GM18861 (cell line): ENCODE data around the gene KLF1.
"Not testable (repeated sequence)": the region's sequence is repeated elsewhere in the genome, so short reads cannot be mapped to it uniquely, and the experiment has no call there.

ENCODE experiments used
- ATAC-seq: cut with Tn5 transposase; IDR thresholded peaks from one replicate; pipeline ENCODE4 v1.9.1; 2021; ENCODE audit not compliant: unreplicated experiment

KLF1 gene

DNA sequence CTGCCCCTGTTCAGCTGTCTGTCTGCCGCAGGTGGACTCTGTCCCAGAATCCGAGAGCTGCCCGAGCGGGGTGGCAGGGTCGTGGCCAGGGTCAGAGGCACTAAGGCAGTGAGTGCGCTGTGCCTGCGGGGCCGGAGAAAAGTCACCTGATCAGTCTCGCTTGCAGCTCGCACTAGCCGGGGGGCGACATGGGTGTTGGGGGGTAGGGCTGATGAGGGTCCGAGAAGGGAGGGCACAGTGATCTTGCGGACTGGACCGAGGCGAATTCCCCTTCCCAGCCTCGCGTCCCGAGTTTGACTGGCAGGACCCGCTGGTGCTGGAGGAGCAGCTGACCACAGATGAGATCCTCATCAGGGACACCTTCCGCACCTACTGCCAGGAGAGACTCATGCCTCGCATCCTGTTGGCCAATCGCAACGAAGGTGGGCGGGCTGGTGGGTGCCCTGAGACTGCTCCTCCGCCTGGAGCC is 4.6 kb upstream of the KLF1 start:
- ATAC-seq, result no peak

- peak; percentile 80 for ATAC-seq
Observed at GRCh38 chr19:12890787-12891552, 4.0 kb upstream of the KLF1 start, which contains the start of gene GCDH. GCDH (plus strand) TSS chr19:12891160; CDS start chr19:12891305, 145 bp downstream.

DNA sequence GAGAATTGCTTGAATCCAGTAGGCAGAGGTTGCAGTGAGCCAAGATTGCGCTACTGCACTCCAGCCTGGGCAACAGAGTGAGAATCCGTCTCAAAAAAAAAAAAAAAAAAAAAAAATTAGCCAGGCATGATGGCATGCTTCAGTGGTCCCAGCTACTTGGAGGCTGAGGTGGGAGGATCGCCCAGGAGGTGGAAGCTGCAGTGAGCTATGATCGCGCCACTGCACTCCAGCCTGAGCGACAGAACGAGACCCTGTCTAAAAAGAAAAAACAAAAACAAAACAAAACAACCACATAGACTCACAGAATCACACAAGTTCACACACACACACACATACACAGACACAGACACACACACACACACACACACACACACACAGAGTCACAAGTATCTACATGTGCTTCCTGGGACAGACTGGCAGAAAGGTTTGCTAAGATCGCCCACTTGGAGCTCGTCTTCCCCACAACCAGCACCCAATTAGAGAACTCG is 3.3 kb upstream of the KLF1 start:
- ATAC-seq, result not testable (repeated sequence)

GRCh38 chr19:12888006-12888603 is 1.1 kb upstream of the KLF1 start:
- ATAC-seq, result no peak

DNA sequence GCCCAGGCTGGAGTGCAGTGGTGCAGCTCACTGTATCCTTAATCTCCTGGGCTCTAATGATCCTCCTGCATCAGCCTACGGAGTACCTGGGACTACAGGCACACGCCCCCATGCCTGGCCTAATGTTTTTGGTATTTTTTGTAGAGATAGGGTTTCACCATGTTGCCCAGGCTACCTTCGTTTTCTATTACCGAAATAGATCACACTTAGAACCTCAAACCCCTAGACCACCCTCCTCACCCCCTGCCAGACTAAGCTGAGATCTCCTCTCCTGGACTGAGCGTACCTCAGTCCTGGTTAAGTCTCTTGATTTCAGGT is 391 bp downstream of the KLF1 start:
- ATAC-seq, result no peak

DNA sequence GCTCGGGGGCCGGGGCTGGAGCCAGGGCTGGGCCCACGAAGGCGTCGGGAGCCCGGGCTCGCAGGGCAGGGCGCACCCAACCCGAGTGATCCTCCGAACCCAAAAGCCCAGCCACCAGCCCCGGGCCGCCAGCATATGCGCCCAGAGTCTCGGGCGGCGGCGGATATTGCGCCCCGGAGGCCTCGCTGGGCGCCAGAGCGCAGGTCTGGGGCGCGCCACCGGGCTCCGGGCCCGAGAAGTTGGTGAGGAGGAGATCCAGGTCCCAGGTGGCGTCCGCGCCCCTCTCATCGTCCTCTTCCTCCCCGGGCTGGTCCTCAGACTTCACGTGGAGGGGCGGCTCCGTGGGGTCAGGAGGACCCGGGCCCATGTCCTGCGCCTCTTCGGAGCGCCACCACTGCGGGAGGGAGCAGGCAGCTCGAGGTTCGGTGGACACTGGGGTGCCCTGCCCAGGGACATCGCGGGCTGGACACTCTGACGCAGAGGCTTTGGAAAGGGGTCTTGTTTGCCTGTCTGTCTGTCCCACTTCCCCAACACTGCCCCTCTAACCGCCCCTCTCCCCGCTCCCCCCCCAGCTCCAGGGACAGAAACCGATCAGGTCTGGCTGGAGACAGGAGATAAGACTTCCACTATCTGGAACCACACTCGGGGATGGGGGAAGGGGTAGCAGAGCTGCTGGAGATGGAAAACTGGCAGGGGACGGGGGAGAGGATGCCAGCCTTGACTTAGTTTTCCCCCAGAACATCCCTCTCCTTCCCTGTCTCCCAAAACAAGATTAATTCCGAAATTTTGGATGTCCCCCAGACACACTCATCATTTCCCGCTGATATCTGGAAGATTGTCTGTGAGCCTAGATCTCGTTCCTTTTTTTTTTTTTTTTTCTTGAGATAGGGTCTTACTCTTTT is 1.0 kb downstream of the KLF1 start:
- no peak for ATAC-seq

DNA sequence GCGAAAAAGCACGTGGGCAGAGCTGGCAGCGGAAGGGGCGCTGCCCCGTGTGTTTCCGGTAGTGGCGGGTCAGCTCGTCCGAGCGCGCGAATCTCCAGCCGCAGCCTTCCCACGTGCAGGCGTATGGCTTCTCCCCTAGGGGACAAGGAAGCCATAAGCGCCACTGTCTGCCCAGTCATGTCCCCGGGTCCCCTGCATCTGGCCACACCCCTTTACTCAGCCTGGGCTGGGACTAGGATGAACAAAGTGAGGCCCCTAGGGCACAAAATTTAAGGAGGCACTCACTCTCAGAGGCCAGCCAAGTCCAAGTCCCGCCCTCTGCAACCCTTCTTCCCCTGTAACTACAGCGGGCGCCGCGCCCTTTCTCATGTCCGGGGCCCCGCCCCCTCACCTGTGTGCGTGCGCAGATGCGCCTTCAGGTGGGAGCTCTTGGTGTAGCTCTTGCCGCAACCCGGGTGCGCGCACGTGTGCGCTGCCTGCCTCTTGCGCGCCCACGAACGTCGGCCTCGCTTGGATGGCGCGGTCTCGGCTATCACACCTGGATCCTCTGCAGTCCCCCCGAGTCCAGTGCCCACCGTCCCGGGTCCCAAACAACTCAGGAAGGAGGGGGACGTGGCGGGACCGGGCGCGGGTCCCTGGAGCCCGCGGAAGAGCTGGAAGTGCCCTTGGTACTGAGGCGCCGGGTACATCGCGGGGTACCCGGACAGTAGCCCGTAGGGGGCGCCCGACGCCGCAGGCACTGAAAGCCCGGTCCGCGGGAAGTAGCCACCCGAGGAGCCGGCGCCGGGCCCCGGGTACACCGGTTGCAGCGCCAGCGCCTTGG is 1.9 kb downstream of the KLF1 start:
- ATAC-seq, result no peak

DNA sequence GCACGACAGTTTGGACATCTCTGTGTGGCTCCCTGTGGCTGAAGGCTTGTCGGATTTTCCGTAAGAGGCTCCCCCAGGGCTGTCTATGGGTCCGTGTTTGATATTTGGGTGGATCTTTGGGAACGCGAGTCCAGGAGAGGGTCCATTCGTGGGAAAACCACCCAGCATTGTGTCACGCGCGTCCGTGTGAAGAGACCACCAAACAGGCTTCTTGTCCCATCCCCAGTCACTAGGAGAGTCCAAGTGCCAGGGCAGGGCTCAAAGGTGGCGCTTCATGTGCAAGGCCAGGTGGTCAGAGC is 2.4 kb downstream of the KLF1 start:
- ATAC-seq, result no peak

GRCh38 chr19:12884202-12884601 is 2.8 kb downstream of the KLF1 start:
- ATAC-seq, result no peak

- no peak for ATAC-seq
Observed at GRCh38 chr19:12882589-12882988, 4.4 kb downstream of the KLF1 start.

DNA sequence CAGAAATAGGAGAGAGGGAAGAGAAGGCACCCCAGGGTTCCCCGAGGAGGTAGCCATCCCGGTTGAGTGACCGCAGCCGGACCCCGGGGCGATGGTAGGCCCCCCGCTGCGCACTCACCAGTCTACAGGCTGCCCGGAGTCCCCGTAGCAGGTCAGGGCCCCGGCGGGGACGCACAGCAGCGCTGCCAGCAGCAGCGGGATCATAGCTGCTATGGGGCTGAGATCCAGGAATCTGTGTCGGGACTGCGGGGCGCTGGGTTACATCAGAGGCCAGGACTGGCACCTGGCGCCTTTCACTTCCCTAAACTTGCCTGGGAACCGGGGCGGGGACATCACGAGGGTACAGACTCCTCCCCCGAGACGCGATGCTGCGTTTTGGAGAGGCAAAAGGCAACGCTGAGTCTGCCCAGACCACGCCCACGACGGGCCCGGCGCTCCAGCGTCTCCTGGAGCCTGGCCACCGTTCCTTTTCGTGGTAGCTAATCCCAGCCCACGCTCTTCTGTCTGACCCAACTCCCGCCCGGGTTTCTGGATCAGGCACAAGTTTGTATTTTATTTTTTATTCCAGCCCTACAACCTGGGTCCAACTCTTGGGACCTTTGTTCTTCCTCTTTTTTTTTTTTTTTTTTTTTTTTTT is 5.7 kb downstream of the KLF1 start, which contains the start of gene DNASE2:
Gene DNASE2, minus strand, starts transcription at position 278 of the 637 bp plus-strand sequence. Its CDS starts 74 bp downstream, at position 204.
- ATAC-seq, result peak; percentile 73

- peak; percentile 13 for ATAC-seq
Observed at GRCh38 chr19:12880551-12881171, 6.3 kb downstream of the KLF1 start.

GRCh38 chr19:12875086-12875485 is 11.9 kb downstream of the KLF1 start:
- ATAC-seq, result no peak

DNA sequence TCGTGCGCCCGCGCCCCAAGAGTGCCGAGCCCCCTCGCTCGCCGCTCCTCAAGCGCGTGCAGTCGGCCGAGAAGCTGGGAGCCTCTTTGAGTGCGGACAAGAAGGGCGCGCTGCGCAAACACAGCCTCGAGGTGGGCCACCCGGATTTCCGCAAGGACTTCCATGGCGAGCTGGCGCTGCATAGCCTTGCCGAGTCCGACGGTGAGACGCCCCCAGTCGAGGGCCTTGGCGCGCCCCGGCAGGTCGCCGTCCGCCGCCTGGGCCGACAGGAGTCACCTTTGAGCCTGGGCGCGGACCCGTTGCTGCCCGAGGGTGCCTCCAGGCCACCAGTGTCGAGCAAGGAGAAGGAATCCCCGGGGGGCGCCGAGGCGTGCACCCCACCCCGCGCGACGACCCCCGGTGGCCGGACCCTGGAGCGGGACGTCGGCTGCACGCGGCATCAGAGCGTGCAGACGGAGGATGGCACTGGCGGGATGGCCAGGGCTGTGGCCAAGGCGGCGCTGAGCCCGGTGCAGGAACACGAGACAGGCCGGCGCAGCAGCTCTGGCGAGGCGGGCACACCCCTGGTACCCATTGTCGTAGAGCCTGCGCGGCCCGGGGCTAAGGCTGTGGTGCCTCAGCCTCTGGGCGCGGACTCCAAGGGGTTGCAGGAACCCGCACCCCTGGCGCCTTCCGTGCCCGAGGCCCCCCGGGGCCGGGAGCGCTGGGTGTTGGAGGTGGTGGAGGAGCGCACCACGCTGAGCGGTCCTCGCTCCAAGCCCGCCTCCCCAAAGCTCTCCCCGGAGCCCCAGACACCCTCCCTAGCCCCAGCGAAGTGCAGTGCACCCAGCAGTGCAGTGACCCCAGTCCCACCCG is 12.9 kb downstream of the KLF1 start:
- ATAC-seq, result no peak

DNA sequence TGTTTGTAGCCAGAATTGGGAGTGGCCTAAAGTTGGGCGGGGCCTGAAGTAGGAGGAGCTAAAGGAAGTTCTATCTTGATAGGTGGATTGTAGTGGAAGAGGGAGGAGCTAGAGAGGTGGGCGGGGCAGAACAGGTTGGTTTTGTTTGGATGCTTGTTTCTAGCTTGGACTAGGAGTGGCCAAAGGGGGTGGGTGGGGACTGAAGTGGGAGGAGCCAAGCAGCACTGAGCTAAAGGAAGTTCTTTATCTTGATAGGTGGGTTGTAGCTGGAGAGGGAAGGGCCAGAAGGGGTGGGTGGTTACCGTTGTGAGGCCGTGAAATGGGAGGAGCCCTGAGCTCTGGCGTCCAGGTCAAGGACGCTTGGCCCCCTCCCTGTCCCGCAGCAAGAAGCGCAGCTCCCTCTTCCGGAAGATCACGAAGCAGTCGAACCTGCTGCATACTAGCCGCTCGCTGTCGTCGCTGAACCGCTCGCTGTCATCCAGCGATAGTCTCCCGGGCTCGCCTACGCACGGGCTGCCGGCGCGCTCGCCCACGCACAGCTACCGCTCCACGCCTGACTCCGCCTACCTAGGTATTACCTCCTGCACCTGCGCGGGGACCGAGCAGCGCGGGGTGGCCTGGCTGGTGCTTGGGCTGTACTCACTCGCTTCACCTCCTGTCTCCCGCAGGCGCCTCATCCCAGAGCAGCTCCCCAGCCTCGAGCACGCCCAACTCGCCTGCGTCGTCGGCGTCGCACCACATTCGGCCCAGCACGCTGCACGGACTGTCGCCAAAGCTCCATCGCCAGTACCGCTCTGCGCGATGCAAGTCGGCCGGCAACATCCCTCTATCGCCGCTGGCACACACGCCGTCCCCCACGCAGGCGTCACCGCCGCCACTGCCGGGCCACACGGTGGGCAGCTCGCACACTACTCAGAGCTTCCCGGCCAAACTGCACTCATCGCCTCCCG is 13.8 kb downstream of the KLF1 start:
- ATAC-seq, result no peak

GRCh38 chr19:12872255-12872654 is 14.7 kb downstream of the KLF1 start:
- ATAC-seq, result no peak

- ATAC-seq, result no peak
Observed at GRCh38 chr19:12871681-12872080, 15.3 kb downstream of the KLF1 start.
